ENCODE results near the gene CELA1.

The CELA1 gene

DNA sequence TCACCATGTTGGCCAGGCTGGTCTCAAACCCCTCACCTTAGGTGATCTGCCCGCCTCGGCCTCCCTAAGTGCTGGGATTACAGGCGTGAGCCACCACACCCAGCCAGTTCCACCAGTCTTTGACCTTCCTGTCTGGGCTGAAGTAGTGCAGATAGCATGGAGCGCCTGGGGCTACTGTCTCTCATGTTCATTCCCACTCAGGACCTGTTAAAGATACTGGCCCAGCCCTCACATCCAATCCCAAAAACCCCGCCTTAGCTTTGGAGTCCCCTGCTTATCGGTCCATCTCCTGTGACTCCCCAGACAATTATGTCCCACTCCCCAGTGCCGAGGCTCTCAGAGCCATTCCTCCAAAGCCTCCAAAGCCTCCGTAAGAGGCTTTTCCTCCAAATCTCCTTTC, 12.0 kb upstream of the CELA1 start:
- DNase-seq (ENCODE audit: insufficient read length, low spot score) (no peak), FAIRE-seq (no peak)
- TF ChIP-seq, protein P1, sequence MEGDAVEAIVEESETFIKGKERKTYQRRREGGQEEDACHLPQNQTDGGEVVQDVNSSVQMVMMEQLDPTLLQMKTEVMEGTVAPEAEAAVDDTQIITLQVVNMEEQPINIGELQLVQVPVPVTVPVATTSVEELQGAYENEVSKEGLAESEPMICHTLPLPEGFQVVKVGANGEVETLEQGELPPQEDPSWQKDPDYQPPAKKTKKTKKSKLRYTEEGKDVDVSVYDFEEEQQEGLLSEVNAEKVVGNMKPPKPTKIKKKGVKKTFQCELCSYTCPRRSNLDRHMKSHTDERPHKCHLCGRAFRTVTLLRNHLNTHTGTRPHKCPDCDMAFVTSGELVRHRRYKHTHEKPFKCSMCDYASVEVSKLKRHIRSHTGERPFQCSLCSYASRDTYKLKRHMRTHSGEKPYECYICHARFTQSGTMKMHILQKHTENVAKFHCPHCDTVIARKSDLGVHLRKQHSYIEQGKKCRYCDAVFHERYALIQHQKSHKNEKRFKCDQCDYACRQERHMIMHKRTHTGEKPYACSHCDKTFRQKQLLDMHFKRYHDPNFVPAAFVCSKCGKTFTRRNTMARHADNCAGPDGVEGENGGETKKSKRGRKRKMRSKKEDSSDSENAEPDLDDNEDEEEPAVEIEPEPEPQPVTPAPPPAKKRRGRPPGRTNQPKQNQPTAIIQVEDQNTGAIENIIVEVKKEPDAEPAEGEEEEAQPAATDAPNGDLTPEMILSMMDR (IDR thresholded peaks at IDR 0.05; ENCODE audit: insufficient read depth, missing control alignments): no peak

DNA sequence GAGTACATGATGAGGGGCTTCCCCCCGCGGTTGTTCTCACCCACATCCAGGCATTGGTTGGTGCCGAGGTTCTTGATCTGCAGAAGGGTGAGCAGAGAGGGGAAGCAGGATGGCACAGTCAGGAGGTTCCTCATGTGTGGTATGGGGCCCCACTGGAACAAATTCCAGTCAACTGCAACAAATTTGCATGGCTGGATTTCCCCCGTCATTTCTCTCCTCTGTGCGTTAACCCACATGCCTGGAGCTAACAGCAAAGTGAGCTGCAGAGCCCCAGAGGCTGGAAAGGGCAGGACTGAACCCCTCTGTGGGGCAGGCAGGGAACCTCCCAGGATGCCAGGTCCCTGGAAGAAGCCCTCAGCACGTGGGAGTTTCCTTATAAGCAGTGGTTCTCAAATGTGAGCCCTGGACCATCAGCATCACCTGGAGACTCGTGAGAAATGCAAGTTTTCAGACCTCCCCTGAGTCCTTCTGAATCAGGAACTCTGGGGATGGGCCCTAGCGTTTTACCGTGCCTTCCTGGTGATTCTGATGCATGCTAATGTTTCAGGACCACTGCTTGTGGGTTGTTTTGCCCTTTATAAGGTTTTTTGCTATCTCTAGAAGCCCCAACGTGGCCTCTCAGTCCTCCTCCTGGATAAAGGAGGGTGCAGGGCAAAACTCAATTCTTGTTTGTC, 11.0 kb upstream of the CELA1 start:
- TF ChIP-seq, protein P1 (IDR thresholded peaks at IDR 0.05; ENCODE audit: insufficient read depth, missing control alignments): no peak
- no peak for DNase-seq (ENCODE audit: insufficient read length, low spot score)
- no peak for FAIRE-seq

DNA sequence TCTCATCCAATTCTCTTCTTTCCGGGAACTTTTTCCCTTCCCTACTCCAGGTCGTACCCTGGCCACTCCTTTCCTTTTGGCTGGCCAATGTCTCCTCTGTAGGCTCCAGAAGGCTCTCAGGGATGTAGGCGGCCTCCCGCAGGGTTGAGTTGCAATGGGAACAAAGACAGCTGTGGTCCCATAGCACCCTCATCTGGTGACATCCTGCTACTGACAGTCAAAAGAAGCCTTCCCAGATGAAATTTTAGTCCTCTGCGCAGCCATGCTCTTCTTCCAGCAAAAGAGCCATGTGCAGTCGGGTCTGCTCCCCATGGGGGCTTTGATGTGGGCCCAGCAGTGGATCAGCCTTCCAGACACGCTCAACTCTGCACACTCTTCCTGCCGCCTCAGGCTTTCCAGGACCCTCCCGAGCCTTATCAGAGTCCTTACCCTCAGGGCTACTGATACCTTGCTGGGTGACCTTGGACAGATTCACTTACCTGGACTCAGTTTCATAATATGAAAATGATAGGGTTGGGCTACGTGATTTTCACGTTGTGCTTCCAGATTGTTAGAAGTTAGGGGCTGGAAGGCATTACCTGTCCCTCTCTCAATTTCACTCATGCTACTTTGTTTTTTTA, 5.5 kb upstream of the CELA1 start:
- FAIRE-seq: no peak
- no peak for DNase-seq (ENCODE audit: insufficient read length, low spot score)
- TF ChIP-seq, protein P1 (IDR thresholded peaks at IDR 0.05; ENCODE audit: insufficient read depth, missing control alignments): peak; percentile 37

DNA sequence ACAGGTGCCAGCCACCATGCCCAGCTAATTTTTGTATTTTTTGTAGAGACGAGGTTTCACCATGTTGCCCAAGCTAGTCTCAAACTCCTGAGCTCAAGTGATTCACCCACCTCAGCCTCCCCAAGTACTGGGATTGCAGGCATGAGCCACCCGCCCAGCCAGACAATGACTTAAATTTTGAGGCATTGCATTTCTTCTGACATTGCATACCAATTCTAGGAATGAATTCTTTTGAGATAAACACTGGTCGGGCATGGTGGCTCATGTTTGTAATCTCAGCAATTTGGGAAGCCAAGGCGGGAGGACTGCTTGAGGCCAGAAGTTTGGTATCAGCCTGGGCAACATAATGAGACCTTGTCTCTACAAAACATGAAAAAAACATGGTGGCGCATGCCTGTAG, 2.5 kb upstream of the CELA1 start:
- TF ChIP-seq, protein P1 (IDR thresholded peaks at IDR 0.05; ENCODE audit: insufficient read depth, missing control alignments): no peak
- FAIRE-seq (no peak), DNase-seq (ENCODE audit: insufficient read length, low spot score) (no peak)

DNA sequence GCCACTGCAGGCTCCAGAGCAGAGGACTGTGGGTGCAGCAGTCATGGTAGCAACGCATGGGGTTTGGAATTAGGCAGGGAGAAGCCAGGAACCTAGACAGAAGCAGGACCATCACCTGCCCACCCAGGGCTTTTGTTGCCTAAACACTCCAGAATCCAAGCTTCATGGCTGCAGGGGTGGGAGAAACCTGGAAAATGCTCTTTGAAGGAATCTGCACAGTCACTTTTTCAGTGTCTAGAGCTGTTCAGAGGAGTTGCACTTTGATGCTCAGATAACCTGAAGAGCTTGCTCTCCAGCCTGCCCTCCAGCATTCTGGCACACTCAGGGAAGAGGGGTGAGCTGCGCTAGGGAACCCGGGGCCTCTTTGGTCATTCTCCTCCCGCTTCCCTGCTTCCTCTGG, 1.6 kb upstream of the CELA1 start:
- FAIRE-seq: no peak
- DNase-seq (ENCODE audit: insufficient read length, low spot score): no peak
- TF ChIP-seq, protein P1 (IDR thresholded peaks at IDR 0.05; ENCODE audit: insufficient read depth, missing control alignments): no peak

DNA sequence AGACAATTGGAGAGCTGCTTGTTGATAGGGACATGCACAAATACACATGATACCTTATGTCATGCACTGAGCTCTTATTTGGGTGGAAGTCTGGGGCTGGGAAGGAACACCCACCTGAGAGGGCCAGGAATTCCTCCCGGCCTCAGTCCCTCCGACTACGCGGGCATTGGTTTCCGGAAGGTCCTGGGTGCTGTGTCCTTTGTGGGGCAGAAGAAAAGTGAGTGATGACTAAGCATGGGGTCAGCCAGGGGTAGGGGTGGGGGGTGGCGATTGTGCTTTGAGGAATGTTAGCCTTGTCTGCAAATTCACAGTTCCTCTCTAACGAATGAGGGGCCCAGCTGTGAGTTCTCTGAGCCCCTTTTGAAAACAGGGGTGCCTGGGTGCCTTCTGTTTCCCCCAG, 798 bp downstream of the CELA1 start:
- no peak for FAIRE-seq
- no peak for DNase-seq (ENCODE audit: insufficient read length, low spot score)
- TF ChIP-seq, protein P1 (IDR thresholded peaks at IDR 0.05; ENCODE audit: insufficient read depth, missing control alignments): no peak

DNA sequence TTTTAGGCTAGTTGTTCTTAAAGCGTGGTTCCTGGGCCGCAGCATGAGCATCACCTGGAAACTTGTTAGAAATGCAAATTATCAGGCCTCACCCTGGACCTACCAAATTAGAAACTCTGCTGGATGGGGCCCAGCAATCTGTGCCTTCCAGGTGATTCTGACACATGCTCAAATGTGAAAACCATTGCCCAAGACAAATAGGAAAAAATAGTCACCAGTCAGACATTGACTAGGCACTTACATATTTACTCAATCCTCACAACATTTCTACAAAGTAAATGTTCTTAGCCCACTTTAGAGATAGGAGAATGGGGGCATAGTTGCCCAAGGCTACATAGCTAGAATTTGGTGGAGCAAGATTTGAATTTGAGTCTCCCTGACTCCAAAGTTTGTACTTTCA, 3.3 kb downstream of the CELA1 start:
- DNase-seq (ENCODE audit: insufficient read length, low spot score) (no peak), FAIRE-seq (no peak)
- TF ChIP-seq, protein P1 (IDR thresholded peaks at IDR 0.05; ENCODE audit: insufficient read depth, missing control alignments): no peak

Data from D721Med (cell line).